CD4-positive, alpha-beta T cell (primary cell): ENCODE data around the gene ZNF3. TPM values are rescaled to one million over a fixed set of nuclear protein-coding genes. Genes with fewer than 3 reads are reported as not detected.

ENCODE experiments used
- ATAC-seq: fragments of 200-7000 bp; cut with Tn5 transposase; one replicate; pipeline ENCODE4 v1.10.0; 2022; ENCODE audit warnings: mild to moderate bottlenecking; ENCODE audit not compliant: poor library complexity
- CTCF ChIA-PET: fragments of 350-600 bp; sonication (Branson Sonifier 250); formaldehyde crosslinking; loops from one replicate; lab custom pipeline; 2021; ENCODE audit warnings: antibody characterized with exemption, inconsistent platforms; lab: Charles Lee
- POLR2A ChIA-PET: fragments of 350-600 bp; sonication (Branson Sonifier 250); formaldehyde crosslinking; loops from one replicate; lab custom pipeline; 2021; ENCODE audit warnings: antibody characterized with exemption, inconsistent platforms; lab: Charles Lee
- DNase-seq, 14 experiments: peaks; one replicate each; pipeline ENCODE4 v3.0.0-alpha.2; 2013 to 2020; ENCODE audit warnings: mixed read lengths in 2 of 14
- H3K27ac ChIP-seq, 2 donors: one replicate each; pipeline versions ENCODE4 v1.5.1 to v1.7.0; 2013; ENCODE audit warnings: low read length in 2 of 2, low read depth in 1 of 2, mild to moderate bottlenecking in 1 of 2
- H3K27me3 ChIP-seq, 2 experiments: 1 replicate in 1 of 2; 2 replicates in 1 of 2; pipeline versions ENCODE4 v1.6.1 to v1.7.0; 2013; ENCODE audit warnings: low read length in 2 of 2, control low read depth in 1 of 2, mild to moderate bottlenecking in 1 of 2, moderate library complexity in 1 of 2; ENCODE audit not compliant: insufficient read depth in 2 of 2, control insufficient read depth in 1 of 2
- H3K36me3 ChIP-seq: one replicate; pipeline ENCODE4 v1.6.1; 2013; ENCODE audit warnings: low read length, control low read depth; ENCODE audit not compliant: insufficient read depth
- H3K4me1 ChIP-seq: one replicate; pipeline ENCODE4 v1.6.1; 2013; ENCODE audit warnings: low read length, control low read depth; ENCODE audit not compliant: insufficient read depth
- H3K4me3 ChIP-seq: one replicate; pipeline ENCODE4 v1.5.1; 2013; ENCODE audit warnings: mild to moderate bottlenecking, low read length, moderate library complexity
- H3K9me3 ChIP-seq, 2 experiments: 1 replicate in 1 of 2; 2 replicates in 1 of 2; pipeline versions ENCODE4 v1.6.1 to v1.7.0; 2013; ENCODE audit warnings: low read length in 2 of 2, mild to moderate bottlenecking in 2 of 2, control low read depth in 1 of 2, moderate library complexity in 1 of 2; ENCODE audit not compliant: control insufficient read depth in 1 of 2, insufficient read depth in 1 of 2
- H3K27ac Mint-ChIP-seq: one replicate; pipeline ENCODE4 v1.8.0; 2020; ENCODE audit warnings: mixed read lengths
- H3K27me3 Mint-ChIP-seq: one replicate; pipeline ENCODE4 v1.8.0; 2021; ENCODE audit warnings: mixed read lengths
- H3K36me3 Mint-ChIP-seq: one replicate; pipeline ENCODE4 v1.8.0; 2021; ENCODE audit warnings: low read depth, mixed read lengths
- H3K4me1 Mint-ChIP-seq: one replicate; pipeline ENCODE4 v1.8.0; 2021; ENCODE audit warnings: low read depth, mixed read lengths
- H3K4me3 Mint-ChIP-seq: one replicate; pipeline ENCODE4 v1.8.0; 2020; ENCODE audit warnings: mild to moderate bottlenecking, mixed read lengths
- H3K9me3 Mint-ChIP-seq: one replicate; pipeline ENCODE4 v1.8.0; 2020; ENCODE audit warnings: mixed read lengths
- CTCF ChIP-seq: fragments of 200-600 bp; IDR thresholded peaks from one replicate; pipeline ENCODE4 v1.8.0; 2022; ENCODE audit warnings: antibody characterized with exemption, mild to moderate bottlenecking
- intact Hi-C, 2 experiments: fragments of 100-400 bp; cut with DNase I in 1 of 2; cut with micrococcal nuclease in 1 of 2; formaldehyde crosslinking; loops; one replicate each; pipeline versions ENCODE4 v1.15.1 to v1.9.0; 2023 to 2025; cut with DNase I, micrococcal nuclease
- total RNA-seq, 174 experiments: library from RNA in 2 of 174; stranded (reverse) in 2 of 174; gene quantifications; one replicate each; pipeline ENCODE4 v1.2.3 and lab custom pipeline; 2021 to 2026

The ZNF3 gene
- total RNA-seq, 2 experiments from 2014 or later, result 38.3 to 40.3 TPM

DNA sequence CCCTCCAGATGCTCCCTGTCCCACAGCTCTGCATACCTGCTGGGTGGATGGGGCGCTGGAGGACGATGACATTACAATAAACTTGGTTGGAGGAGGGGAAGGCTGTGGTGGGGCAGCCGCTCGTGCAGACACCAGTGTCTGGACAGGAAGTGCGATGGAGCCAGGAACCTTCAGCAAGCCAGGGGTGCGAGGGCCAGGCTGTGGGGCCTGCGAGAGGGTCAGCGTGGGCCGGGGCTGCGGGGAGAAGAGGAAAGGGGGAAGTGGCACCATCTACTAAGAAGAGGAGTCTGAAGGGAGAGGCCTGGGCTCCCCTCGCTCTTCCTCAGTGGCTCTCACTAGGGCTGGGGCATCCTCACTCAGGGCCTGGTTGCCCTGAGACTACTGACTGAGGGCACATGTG, 26.4 kb upstream of the ZNF3 start:
- ChIA-PET CTCF (no interaction called here), POLR2A (no interaction called here)
- Mint-ChIP-seq H3K27ac (no peak overlapping the region), H3K4me3 (no peak overlapping the region), H3K27me3 (no peaks in the 10 kb centered on the region), H3K4me1 (no peaks in the 10 kb centered on the region), H3K9me3 (no peaks in the 10 kb centered on the region), H3K36me3 (peaks cover 67% of the 10 kb centered on the region)
- no peak for DNase-seq
- intact Hi-C loops, result no loop called here
- H3K9me3 ChIP-seq, result no peaks in the 10 kb centered on the region
- H3K27me3 ChIP-seq, result no peaks in the 10 kb centered on the region
- H3K27ac ChIP-seq, result no peak overlapping the region
- peaks cover 64% of the 10 kb centered on the region for H3K36me3 ChIP-seq
- no peak for ATAC-seq
- H3K4me3 ChIP-seq, result no peak overlapping the region
- TF ChIP-seq CTCF, result no peak
- H3K4me1 ChIP-seq, result no peaks in the 10 kb centered on the region

GRCh38 chr7:100107125-100107737, 25.7 kb upstream of the ZNF3 start:
- H3K27ac ChIP-seq, result no peak overlapping the region
- H3K9me3 ChIP-seq, result no peaks in the 10 kb centered on the region
- no peak overlapping the region for H3K4me3 ChIP-seq
- Mint-ChIP-seq H3K4me1 (peaks cover 5% of the 10 kb centered on the region), H3K27me3 (no peaks in the 10 kb centered on the region), H3K27ac (no peak overlapping the region), H3K36me3 (peaks cover 61% of the 10 kb centered on the region), H3K4me3 (no peak overlapping the region), H3K9me3 (no peaks in the 10 kb centered on the region)
- DNase-seq, result no peak
- intact Hi-C loops, result no loop called here
- H3K36me3 ChIP-seq, result peaks cover 59% of the 10 kb centered on the region
- ChIA-PET POLR2A (no interaction called here), CTCF (no interaction called here)
- peaks cover 6% of the 10 kb centered on the region for H3K4me1 ChIP-seq
- ATAC-seq, result no peak
- no peaks in the 10 kb centered on the region for H3K27me3 ChIP-seq
- TF ChIP-seq CTCF, result no peak

- intact Hi-C loops, result no loop called here
- ChIA-PET CTCF (no interaction called here), POLR2A (no interaction called here)
- Histone ChIP-seq H3K4me1 (peaks cover 12% of the 10 kb centered on the region), H3K36me3 (peaks cover 53% of the 10 kb centered on the region), H3K4me3 (no peak overlapping the region), H3K27ac (no peak overlapping the region), H3K27me3 (no peaks in the 10 kb centered on the region), H3K9me3 (no peaks in the 10 kb centered on the region)
- Mint-ChIP-seq H3K27me3 (no peaks in the 10 kb centered on the region), H3K4me1 (peaks cover 5% of the 10 kb centered on the region), H3K36me3 (peaks cover 56% of the 10 kb centered on the region), H3K4me3 (no peak overlapping the region), H3K27ac (no peak overlapping the region), H3K9me3 (no peaks in the 10 kb centered on the region)
- ATAC-seq, result no peak
- TF ChIP-seq CTCF, result no peak
- no peak for DNase-seq
Observed at GRCh38 chr7:100106633-100107032, 25.1 kb upstream of the ZNF3 start.
